GM18508 (cell line): ENCODE results near the gene SPOCK3.
A peak's percentile ranks its signal among the peaks of the same experiment; 100 is the strongest.
"Not testable (repeated sequence)": the region's sequence is repeated elsewhere in the genome, so short reads cannot be mapped to it uniquely, and the experiment has no call there.

Experiments used
- ATAC-seq: cut with Tn5 transposase; IDR thresholded peaks from one replicate; pipeline ENCODE4 v1.9.1; 2021; ENCODE audit warnings: moderate number of reproducible peaks; ENCODE audit not compliant: insufficient read depth, unreplicated experiment

Gene SPOCK3

DNA sequence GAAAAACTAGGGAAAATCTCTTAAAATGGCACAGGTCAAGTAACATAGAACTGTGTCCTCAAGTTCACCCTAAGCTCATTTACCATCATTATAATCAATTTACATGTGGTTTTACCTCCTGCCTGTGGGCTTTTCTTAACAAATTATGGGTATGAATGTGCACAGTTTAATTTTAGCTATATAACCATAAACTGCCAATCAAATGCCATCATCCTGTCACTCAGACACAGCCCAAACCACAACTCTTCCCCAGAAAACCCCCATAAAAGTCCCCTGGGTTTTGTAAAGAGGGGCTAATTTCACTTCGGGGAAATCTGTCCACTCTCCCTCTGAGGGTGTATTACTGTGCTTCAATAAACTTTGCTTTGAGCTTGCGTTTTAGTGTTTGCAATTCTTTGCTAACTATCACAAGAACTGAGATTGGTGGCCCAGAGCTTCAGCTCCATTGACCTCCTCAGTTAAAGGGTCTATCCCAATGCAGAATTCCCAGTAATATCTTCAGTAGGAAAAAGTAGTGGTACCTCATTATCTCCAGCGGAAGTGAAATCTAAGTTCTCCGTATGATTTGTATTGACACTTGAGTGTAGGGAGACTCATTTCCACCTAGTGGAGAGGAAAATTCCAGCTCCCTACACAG is 394.6 kb downstream of the SPOCK3 start:
- peak; percentile 63 for ATAC-seq

DNA sequence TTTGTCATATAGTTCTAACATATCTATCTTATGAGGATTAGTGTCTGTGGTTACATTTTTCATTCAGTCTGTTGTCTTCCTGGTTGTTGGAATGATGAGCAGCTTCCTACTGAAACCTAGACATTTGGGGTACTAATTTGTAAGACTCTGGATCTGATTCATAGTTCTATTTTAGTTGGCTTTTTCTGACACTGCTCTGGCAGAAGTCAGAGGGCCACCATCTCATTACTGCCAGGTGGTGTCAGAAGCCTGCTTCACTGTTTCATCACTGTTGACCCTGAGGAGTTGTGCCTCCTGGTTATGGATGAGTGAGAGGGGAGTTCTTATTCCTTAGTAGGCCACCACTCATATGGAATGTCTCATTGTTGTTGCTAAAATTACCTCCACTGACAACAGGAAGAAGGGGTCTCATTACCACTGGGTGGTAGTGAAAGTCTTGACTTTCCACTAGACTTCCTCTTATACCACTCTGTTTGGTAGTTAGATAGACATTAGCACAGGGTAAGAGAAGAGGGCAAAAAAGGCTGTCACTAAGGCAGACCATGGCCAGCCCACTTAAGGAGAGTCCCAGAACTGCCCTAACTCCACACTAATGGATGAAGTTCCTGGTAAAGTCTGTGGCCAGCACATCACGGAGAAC is 395.2 kb downstream of the SPOCK3 start:
- ATAC-seq, result peak; percentile 49

DNA sequence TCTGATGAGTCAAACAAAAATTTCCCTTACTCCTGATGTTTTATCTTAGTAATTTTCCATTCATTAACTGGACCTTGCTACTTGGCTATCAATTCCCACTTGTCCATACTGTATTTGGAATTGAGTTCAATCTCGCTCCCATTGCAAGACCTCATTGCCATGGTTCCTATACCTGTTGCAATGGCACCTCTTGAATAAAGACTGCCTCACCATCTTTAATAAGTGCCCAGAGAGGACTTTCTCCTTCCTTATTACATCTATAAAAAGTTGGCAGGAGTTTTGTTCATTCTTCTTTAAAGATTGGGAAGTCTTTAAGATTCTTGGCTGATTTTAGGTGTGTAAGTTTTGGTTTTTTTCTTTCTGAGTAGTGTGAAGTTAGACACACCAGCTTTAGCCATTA is 397.4 kb downstream of the SPOCK3 start:
- ATAC-seq, result no peak

DNA sequence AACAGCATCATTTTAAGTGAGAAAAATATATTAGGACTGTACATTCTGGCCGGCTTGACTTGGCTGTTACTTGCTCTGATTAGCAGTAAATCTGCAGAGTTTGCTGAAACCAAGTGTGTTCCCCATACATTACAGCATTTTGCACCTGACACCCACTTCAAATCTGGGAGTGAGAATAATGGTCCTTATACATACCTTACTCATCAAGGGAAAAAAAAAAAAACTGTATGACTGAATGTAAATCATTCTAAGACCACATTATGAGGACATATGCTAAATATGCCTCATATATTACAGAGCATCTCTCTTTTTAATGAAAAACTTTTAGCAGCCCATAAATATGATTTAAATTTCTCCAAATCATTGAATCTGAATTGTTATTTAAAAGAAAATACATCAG is 406.7 kb downstream of the SPOCK3 start:
- ATAC-seq, result no peak

DNA sequence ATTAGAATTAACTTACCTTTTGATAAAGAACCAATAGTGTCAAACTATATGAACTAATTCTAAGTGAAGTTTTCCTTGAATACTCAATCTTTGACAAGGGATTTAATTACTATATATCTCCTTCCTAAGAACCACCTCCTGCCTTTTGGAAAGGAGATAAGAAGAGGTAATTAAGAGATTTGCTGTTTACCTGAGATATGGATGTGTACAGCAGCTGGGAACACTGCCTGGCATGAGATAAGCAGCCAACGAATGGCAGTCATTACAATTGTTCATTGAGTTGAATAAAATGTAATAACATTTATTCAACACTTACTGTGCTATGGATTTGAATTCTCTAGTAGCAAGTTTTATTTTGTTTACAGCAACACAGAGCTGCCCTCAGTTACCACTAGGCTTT is 407.1 kb downstream of the SPOCK3 start:
- ATAC-seq, result no peak

DNA sequence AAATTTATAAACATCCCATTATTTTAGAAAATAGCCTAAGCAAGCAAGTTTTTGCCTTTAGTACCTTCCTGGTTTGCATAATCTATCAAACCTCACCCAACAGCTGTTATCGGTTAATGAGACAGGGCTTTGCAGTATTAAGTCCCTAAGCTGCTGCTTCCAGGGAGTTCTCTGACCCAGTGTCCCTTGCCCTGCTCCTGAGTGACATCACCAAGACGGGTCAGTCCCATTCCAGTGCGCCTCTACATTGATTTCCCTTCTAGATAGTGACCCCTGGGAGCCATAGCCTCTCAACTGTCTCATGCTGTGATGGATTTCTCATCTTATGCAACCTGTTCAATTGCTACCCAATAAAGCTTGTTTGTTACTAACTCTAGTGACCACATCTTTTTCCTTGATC is 410.4 kb downstream of the SPOCK3 start:
- no peak for ATAC-seq

DNA sequence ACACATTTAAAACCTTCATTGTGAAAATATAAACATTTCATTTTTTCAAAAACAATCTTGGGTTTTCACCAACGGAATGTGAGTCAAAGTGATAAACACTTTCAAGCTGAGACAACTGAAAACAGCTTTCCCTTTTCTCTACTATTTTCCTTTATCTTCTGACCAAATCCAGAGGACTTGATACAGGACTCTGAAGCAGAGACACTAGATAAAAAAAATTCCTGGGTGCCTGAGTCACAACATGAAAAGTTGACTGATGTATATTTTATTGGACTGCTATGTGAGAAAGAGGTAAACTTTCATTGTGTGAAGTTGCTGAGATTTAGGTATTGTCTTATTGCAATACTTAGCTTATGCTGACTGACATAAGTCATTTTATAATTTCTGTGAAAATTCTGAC is 411.2 kb downstream of the SPOCK3 start:
- ATAC-seq, result no peak

DNA sequence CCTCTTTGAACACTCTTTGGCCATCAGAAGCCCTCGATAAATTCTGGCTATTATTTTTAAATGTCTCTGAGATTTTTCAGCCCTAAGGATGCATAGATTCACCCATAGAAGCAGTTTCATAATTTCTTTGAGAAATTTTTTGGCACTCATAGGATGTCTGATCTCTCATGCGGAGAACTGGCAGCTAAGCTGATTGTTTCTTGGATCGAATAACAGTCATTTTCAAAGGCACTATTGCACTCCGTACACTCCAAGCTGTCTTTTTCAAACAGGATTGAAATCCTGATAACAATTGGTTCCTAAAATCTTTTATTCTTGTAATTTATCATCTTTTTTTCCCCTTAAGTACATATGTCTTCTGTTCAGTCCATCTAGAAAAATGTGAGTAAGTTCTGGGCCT is 411.9 kb downstream of the SPOCK3 start:
- ATAC-seq, result no peak

DNA sequence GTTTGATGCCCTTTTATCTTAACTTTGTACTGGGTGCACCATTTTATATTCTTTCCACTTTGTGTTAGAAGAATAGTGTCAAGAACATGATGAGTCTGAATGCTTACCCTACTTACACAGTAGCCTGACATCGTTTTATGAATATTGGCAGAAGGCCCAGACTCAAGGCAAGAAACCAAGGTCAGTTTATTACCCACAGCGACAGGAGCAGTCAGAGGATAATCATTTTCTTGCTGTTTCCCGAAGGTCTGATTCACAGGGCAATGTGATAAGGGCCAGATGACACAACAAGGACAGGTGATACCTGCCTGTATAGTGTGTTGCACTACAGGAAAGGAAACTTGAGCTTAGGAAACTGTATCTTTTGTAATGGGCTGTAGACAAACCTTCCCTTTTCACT is 417.4 kb downstream of the SPOCK3 start:
- ATAC-seq, result no peak

DNA sequence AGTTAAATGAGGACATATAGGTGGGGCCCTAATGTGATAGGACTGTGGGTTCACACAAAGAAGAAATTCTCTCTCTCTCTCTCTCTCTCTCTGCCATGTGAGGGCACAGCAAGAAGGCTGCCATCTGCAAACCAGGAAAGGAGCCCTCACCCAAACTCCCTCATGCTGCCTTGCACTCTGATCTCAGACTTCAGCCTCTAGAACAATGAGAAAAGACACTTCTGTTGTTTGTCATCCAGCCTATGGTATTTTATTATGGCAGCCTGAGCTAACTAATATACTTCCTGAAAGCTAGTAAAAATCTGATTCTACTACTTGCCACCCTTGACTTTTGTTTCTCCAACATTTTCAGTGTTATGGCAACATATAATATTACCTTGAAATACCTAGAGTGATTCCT is 425.9 kb downstream of the SPOCK3 start:
- ATAC-seq, result no peak

DNA sequence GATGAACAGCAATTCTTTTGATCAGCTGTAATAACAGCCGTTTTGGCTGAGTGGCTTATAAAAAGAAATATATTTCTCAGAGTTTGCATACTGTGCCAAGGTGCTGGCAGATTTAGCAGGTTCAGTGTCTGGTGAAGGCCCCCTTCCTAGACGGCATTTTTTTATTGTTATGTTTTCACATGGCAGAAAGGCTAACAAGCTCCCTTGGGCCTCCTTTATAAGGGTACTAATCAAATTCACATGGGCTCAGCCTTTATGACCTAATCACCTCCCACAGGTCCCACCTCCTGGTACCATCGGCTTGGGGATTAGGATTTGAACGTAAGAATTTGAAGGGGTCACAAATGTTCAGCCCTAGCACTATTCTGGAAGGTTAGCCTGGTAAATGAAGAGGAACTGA is 431.9 kb downstream of the SPOCK3 start:
- no peak for ATAC-seq

DNA sequence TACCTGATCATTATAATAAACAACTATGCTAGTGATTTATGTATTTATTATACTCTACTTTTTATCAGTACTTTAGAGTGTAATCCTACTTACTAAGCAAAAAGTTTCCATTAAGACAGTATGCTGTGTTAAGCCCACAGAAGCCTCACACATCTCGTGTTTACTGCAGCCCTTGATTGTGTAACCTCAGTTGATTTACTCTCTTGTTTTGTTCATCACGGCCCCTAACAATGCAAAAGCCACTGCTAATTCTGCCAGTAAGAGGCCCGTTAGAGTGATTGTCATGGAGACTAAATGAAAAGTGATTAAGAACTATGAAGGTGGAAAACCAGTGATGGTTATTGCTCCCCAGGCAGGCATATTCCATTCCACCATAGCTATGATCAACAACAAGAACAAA is 436.2 kb downstream of the SPOCK3 start:
- ATAC-seq, result no peak

DNA sequence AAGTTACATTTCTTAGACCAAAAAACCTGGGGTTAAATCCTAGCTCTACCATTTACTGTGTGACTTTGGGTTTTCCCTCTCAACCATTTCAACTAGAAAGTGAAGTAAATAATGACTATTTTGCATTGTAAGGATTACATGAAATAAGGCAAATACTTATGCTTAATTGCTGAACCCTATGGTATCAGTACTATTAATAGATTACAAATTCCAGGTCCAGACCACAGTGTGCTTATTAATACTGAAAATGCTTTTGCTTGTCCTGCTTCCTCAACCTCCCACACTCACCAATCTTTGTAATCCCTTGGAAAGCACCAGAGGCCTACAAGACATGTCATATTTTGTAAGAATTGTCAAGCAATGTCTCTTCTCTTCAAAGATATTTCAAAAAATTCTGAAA is 456.5 kb downstream of the SPOCK3 start:
- no peak for ATAC-seq

DNA sequence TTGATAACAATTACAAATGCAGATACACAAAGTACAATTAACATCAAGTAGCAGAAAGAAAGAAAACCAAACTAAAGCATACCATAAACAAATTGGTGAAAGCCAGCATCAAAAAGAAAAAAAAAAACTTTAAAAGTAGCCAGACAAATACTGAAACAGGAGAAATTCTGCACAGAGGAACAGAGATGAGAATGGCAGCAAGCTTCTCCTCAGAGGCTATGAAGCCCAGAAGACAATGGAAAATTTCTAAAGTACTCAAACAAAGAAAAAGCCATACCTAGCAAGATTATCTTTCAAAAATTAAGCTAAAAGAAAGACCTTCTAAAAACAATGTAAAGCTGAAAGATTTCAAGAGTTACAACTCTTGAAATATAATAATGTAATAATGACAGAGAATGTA is 471.3 kb downstream of the SPOCK3 start:
- no peak for ATAC-seq

DNA sequence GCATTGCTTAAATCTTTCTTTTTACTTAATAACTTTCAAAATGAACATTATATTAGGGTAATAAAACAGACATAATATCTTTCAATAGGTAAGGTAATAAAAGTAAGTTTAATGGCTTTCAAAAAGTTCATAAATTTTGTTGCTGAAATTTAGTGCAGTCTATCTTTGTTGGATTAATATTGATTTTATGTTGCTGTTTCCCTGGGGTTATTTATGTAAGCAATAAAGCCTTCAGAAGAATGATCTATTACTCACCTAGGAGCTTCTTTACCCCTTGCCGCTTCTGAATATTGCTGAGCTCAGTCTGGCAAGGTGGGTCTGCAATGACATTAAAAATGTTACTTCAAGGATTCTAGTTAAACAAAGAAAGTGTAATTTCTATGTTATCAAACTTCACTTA is 492.6 kb downstream of the SPOCK3 start:
- ATAC-seq, result no peak

DNA sequence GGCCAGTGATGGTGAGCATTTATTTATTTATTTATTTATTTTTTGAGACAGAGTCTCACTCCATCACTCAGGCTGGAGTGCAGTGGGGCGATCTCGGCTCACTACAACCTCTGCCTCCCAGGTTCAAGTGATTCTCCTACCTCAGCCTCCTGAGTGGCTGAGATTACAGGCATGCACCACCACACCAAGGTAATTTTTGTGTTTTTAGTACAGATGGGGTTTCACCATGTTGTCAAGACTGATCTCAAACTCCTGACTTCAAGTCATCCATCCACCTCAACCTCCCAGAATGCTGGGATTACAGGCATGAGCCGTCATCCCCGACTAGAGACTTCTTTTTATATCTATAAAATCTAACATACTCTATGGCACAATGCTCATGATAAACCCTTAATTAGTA is 495.1 kb downstream of the SPOCK3 start:
- not testable (repeated sequence) for ATAC-seq

DNA sequence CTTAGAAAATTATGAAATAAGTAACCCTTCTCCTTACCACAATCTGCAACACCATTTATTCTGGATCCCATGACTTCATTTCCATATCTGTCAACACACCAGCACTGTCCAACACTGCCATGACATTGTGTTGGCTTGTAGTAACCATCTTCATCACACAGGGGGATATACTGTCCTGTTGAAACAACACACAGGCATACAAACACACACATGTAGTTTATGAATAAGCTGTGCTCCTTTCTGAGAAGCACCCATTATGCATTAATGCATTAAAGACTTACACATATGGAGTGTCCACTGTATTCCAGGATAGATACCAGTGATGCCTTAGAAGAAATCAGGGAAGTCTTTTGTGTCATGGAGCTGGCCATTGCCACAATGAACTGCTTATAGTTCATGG is 496.9 kb downstream of the SPOCK3 start:
- no peak for ATAC-seq

DNA sequence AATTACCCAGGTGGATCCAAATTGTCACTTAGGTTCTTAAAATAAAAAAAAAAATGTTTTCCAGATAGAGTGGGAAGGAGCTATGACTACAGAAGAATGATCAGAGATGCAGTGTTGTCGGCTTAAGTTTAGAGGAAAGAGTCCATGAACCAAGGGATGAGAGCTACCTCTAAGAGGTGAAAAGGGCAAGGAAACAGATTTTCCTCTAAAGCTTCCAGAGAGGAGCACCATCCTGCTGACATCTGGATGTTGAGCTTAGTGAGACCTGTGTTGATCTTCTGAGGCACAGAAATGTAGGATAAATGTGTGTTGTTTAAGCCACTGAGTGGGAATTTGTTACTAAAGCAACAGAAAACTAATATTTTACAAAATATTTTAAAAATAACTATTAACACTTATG is 498.7 kb downstream of the SPOCK3 start:
- no peak for ATAC-seq

DNA sequence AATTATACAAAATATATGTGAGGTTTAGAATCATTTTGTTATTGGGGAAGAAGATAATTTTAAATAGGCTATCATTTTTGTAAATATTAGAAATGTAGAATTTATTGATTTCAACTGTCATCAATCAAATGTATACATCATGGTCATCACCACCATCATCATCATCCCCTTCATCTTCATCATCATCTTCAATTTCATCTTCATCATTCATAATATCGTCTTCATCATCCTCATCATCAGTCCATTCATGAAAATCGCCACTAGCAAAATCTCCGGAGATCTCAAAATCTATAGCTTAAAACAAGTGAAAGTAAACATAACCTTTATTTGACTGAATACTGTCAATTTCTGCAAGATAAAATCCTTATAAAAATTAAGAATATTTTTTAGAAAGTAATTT is 499.5 kb downstream of the SPOCK3 start:
- no peak for ATAC-seq

DNA sequence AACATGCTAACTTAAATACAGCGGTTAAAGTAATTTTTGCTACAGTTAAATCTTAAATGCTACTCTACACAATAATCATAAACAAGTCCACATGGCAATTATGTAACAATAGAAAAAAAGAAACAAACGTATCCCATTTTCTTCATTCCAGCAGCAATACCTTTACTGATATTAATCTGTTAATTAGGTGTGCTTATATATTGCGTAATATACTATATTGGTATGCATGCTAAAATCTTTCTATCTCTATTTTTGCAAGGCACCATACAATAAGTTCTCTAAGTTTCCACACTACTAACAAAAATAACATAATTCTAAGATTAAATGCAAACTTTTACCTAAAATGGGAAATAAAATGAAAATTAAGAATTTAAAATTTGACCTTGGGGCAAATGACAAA is 500.6 kb downstream of the SPOCK3 start:
- ATAC-seq, result no peak

DNA sequence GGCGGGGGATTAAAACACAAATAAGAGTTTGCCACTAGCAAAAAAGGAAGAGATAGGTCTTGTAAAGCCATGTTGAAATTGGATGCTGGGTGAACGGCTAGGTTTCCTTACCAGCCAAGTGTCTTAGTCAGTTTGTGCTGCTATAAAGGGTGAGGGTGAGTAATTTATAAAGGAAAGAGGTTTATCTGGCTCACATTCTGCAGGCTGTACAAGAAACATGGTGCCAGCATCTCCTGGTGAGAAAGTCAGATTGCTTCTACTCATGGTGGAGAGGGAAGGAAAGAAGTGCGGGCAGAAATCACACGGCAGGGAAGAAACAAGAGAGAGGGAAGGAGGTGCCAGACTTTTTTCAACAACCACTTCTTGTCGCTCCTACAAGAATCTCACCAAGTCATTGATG is 507.5 kb downstream of the SPOCK3 start:
- ATAC-seq, result no peak

DNA sequence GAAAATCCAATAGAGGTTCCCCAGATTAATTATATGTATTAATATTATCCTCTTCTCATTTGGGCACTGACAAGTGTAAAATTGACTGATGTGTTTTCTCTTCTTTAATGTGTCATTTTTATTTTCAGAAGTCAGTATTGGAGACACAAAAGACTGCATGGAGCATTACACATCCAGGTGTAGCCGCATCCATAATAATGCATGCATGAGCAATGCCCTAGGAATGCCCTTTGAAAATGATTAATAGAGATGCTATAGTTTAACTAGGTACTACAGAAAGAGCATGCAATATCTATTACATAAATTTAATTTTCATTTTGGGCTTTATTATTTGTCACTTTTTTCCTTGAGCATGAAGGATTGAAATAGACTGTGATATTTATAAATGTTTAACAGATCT is 509.9 kb downstream of the SPOCK3 start:
- no peak for ATAC-seq
